ENCODE results near the gene FSTL3. TPM values are rescaled to one million over a fixed set of nuclear protein-coding genes. Genes with fewer than 3 reads are reported as not detected.

Gene FSTL3
- total RNA-seq, 2 experiments from 2014 or later, result 3.4 to 7.3 TPM

DNA sequence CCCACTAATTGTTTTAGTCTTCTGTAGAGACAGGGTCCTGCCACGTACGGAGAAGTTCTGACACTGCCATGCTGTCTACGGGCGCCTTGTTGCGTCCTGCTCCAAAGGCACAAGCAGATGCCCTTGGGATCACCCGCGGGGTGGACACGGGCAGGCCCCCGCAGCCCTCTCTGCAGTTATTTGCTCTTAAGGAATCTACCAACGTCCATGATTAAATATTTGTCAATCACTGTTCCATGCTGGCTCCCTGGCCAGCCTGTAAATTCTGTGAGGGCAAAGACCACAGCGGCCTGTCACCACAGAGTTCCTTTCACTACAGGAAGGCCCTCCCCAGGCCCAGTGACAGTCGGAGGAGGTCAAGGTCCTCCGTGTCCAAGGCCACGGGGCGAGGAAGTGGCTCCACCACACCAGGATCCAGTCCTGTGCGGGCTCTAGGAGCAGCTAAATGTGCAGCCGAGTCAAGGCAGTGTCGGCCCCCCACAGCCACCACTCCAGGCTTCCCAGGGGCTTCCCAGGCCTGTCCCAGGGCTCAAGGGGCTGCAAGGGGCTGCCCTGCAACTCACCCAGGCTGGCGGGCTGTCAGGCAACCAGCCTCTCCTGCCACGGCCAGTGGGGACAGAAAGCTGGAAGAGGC, 15.3 kb upstream of the FSTL3 start:
- Histone ChIP-seq H3K36me3 (ENCODE audit: insufficient read depth, low read length) (peaks cover 59% of the 10 kb centered on the region), H3K27ac (ENCODE audit: low read depth, low read length, poor library complexity, severe bottlenecking) (peak overlapping the region; percentile 81), H3K4me2 (ENCODE audit: low read length) (peak overlapping the region; percentile 100), H4K20me1 (ENCODE audit: insufficient read depth, low read length) (peaks cover 19% of the 10 kb centered on the region), H3K9me3 (ENCODE audit: low read length) (no peaks in the 10 kb centered on the region), H3K9me2 (ENCODE audit: insufficient read depth, low read length) (no peaks in the 10 kb centered on the region), H2AFZ (ENCODE audit: low read length) (no peak overlapping the region), H3K79me2 (ENCODE audit: insufficient read depth, low read depth, low read length) (peaks cover 75% of the 10 kb centered on the region), H3K4me3 (ENCODE audit: low read depth, low read length, poor library complexity, severe bottlenecking) (peak overlapping the region; percentile 100), H3K4me1 (ENCODE audit: insufficient read depth, low read length, poor library complexity, severe bottlenecking) (peaks cover 44% of the 10 kb centered on the region)
- POLR2A ChIA-PET, result no interaction called here
- no TSS peak for BruUV-seq (replicated peaks)
- intact Hi-C loops (cut with micrococcal nuclease; ENCODE audit: unreplicated experiment), result loop anchor here (2.0 to 5.0 kb wide), 3 partner anchors 20 to 89 kb away; partner anchors contain the start of gene BSG
- CTCF ChIA-PET (ENCODE audit: unreplicated experiment), result no interaction called here
- no peak for DNase-seq (ENCODE audit: low spot score)
- TF ChIP-seq, protein P1, sequence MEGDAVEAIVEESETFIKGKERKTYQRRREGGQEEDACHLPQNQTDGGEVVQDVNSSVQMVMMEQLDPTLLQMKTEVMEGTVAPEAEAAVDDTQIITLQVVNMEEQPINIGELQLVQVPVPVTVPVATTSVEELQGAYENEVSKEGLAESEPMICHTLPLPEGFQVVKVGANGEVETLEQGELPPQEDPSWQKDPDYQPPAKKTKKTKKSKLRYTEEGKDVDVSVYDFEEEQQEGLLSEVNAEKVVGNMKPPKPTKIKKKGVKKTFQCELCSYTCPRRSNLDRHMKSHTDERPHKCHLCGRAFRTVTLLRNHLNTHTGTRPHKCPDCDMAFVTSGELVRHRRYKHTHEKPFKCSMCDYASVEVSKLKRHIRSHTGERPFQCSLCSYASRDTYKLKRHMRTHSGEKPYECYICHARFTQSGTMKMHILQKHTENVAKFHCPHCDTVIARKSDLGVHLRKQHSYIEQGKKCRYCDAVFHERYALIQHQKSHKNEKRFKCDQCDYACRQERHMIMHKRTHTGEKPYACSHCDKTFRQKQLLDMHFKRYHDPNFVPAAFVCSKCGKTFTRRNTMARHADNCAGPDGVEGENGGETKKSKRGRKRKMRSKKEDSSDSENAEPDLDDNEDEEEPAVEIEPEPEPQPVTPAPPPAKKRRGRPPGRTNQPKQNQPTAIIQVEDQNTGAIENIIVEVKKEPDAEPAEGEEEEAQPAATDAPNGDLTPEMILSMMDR (conservative IDR thresholded peaks at IDR 0.05; ENCODE audit: low read length), result no peak
- TF ChIP-seq EZH2phosphoT487 (IDR thresholded peaks at IDR 0.05; ENCODE audit: borderline replicate concordance, low read depth, low read length), result no peak

DNA sequence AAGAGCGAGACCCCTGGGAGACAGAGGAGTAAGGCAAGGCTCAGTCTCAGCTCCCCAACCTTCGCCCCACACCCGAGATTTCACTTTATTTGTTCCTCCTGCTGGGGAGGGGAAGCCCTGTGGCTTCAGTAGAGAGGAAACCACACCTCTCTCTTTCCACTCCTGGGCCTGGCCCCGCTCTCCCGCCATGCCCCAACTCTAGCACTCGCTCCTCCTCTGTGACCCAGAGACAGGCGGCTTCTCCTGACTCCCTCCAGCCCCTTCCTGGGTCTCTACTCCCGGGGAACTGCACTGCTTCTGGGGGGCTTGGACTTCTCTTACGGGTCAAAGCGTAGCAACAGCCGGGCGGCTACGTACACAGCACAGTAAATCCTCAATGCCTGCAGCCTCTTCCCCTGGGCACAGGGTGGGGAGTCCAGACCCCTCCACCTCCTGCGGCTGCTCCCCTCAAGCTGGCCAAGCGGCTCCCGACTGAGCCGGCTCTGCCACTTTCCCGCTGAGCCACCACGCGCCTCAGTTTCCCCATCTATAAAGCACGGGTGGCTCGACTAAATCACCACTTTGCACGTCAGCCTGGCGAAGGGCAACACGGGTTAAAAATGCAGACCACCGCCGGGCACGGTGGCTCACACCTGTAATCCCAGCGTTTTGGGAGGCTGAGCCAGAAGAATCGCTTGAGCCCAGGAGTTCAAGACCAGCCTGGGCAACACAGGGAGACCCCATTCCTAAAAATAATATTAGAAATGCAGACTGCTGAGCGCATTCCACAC, 14.6 kb upstream of the FSTL3 start:
- Histone ChIP-seq H3K9me3 (ENCODE audit: low read length) (no peaks in the 10 kb centered on the region), H2AFZ (ENCODE audit: low read length) (no peak overlapping the region), H3K4me1 (ENCODE audit: insufficient read depth, low read length, poor library complexity, severe bottlenecking) (peaks cover 44% of the 10 kb centered on the region), H3K79me2 (ENCODE audit: insufficient read depth, low read depth, low read length) (peaks cover 68% of the 10 kb centered on the region), H3K36me3 (ENCODE audit: insufficient read depth, low read length) (peaks cover 53% of the 10 kb centered on the region), H3K27ac (ENCODE audit: low read depth, low read length, poor library complexity, severe bottlenecking) (peak overlapping the region; percentile 81), H3K9me2 (ENCODE audit: insufficient read depth, low read length) (no peaks in the 10 kb centered on the region), H3K4me2 (ENCODE audit: low read length) (peak overlapping the region; percentile 100), H3K4me3 (ENCODE audit: low read depth, low read length, poor library complexity, severe bottlenecking) (peak overlapping the region; percentile 100), H4K20me1 (ENCODE audit: insufficient read depth, low read length) (peaks cover 19% of the 10 kb centered on the region)
- ChIA-PET CTCF (ENCODE audit: unreplicated experiment) (no interaction called here), POLR2A (no interaction called here)
- BruUV-seq (replicated peaks), result TSS peak; percentile 67
- TF ChIP-seq EZH2phosphoT487 (IDR thresholded peaks at IDR 0.05; ENCODE audit: borderline replicate concordance, low read depth, low read length), result no peak
- TF ChIP-seq, protein P1 (conservative IDR thresholded peaks at IDR 0.05; ENCODE audit: low read length), result no peak
- peak; percentile 55 for DNase-seq (ENCODE audit: low spot score)
- intact Hi-C loops (cut with micrococcal nuclease; ENCODE audit: unreplicated experiment), result loop anchor here (2.0 to 5.0 kb wide), 4 partner anchors 19 to 135 kb away; partner anchors contain the start of genes BSG and PTBP1

Measured in OCI-LY7 (cell line).